Measurements from ENCODE around the gene SLC8A2.

Gene SLC8A2

DNA sequence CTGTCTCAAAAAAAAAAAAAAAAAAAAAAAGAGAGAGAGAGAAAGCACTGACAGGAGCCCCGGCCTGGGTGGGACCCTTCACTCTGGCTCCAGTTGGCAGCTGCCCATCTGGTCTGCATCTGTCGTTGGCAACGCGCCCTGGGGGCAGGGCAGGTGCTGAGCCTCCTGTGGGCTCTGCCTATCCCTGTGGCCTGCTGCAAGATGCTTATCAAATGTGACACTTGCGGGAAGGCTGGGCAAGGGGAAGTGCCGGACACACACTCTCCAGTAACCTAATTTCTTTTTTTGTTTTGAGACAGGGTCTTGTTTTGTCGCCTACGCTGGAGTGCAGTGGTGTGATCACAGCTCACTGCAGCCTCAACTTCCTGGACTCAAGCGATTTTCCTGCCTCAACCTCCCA, 23.0 kb upstream of the SLC8A2 start:
- TF ChIP-seq CTCF (conservative IDR thresholded peaks at IDR 0.05), result no peak
- peak overlapping the region; percentile 43; the same call in 1 of the 2 replicates for H3K27ac ChIP-seq

DNA sequence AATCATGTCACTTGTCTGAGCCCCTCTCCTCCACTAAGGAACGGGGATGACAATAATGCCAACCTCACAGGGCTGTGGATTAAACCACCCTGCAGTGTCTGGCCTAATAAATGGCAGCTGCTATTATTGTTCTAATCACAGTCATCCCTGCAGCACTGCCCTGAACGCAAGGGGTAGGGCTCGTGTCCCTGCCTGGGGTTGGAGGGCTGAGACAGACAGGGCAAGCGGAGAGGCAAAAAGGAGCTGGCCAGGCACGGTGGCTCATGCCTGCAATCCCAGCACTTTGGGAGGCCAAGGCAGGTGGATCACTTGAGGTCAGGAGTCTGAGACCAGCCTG, 22.5 kb upstream of the SLC8A2 start:
- TF ChIP-seq CTCF (conservative IDR thresholded peaks at IDR 0.05), result no peak
- no peak overlapping the region; the same call in 1 of the 2 replicates for H3K27ac ChIP-seq

DNA sequence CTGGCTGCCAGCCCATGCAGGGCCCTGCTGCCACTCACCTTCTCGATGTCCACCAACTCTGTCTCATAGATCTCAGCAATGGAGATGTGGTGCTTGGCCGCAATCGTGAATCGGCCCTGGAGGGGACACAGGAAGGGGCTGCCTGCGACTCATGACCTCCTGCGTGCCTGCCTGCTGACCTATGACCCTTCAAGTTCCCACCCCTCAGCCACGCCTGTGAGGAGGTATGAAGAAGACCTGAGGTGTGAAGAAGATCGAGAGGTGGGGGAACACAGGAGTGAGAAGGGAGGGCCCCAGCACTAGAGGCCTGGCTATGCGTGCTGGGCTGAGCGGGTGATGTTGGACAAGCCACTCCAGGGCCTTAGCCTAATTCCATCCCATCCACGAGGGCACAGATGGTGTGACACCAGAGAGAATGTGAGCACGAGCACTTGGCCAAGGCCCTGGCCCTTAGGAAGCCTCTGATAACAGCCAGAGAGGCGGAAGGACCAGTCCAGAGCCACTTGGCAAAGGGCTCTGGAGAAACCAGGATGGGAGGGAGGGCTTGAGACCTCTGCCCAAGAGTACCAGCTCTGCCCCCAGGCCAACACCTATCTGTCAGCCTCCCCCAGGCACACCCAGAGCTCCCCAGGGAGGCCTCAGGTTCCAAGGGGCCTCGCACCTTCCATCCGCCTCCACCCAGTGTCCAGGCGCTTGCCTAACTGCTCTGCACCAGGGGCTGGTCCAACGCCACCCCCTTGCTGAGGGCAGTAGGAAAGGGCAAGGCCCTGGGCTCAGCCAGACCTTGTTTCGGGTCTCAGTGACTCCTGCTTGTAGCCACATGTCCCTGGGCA, 21.9 kb upstream of the SLC8A2 start:
- no peak overlapping the region; the same call in 1 of the 2 replicates for H3K27ac ChIP-seq
- TF ChIP-seq CTCF (conservative IDR thresholded peaks at IDR 0.05), result no peak

GRCh38 chr19:47492571-47493377, 21.1 kb upstream of the SLC8A2 start:
- no peak overlapping the region for H3K27ac ChIP-seq
- no peak for TF ChIP-seq CTCF (conservative IDR thresholded peaks at IDR 0.05)

GRCh38 chr19:47492137-47492533, 20.4 kb upstream of the SLC8A2 start:
- no peak for TF ChIP-seq CTCF (conservative IDR thresholded peaks at IDR 0.05)

GRCh38 chr19:47491358-47492136, 19.9 kb upstream of the SLC8A2 start:
- H3K27ac ChIP-seq, result peak overlapping the region; percentile 21; the same call in 1 of the 2 replicates
- no peak for TF ChIP-seq CTCF (conservative IDR thresholded peaks at IDR 0.05)

More at GRCh38 chr19:47492137-47492533, 20.4 kb upstream of the SLC8A2 start:
- H3K27ac ChIP-seq, result no peak overlapping the region

DNA sequence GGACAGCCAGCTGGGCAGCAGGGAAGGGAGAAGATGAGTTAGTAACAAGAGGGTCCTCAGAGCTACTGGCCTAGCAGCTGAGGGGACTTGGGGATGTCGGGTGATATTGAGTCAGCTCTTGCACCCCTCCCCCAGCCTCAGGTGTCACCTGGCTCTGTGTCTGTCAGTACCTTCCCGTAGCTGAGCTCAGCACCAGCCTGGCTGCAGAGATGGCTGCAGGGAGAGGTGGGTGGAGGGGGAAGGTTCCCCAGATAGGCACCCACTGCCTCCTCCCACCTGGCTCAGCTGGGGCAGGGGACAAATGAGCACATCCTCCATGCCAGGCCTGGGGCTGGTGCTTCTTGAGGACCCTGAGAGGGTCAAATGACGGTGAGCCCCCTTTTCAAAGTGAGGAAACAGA, 19.2 kb upstream of the SLC8A2 start:
- H3K27ac ChIP-seq, result peak overlapping the region; percentile 21; the same call in 1 of the 2 replicates
- no peak for TF ChIP-seq CTCF (conservative IDR thresholded peaks at IDR 0.05)

All from VCaP (cell line).